Measurements from ENCODE around the gene ARHGEF28. TPM values are rescaled to one million over a fixed set of nuclear protein-coding genes. Genes with fewer than 3 reads are reported as not detected.

ARHGEF28 gene
- total and polyA plus RNA-seq, 5 donors, result 1.1 to 1.7 (median 1.4) TPM

- no peaks in the 10 kb centered on the region for H3K9me3 ChIP-seq (ENCODE audit: control insufficient read depth, low read length)
- 94% methylated on average over 7 of the region's 7 CpGs for WGBS
- H3K27me3 ChIP-seq (ENCODE audit: control insufficient read depth, insufficient read depth), result no peaks in the 10 kb centered on the region
- ATAC-seq (no peak), DNase-seq (no peak)
- H3K4me1 ChIP-seq (ENCODE audit: control insufficient read depth, insufficient read depth, low read length), result no peaks in the 10 kb centered on the region
- no peak overlapping the region for H3K27ac ChIP-seq (ENCODE audit: low read length)
- no peak overlapping the region for H3K4me3 ChIP-seq (ENCODE audit: low read length)
- intact Hi-C loops (cut with DNase I), result no loop called here
Observed at GRCh38 chr5:73825199-73825598, 199.2 kb downstream of the ARHGEF28 start.

DNA sequence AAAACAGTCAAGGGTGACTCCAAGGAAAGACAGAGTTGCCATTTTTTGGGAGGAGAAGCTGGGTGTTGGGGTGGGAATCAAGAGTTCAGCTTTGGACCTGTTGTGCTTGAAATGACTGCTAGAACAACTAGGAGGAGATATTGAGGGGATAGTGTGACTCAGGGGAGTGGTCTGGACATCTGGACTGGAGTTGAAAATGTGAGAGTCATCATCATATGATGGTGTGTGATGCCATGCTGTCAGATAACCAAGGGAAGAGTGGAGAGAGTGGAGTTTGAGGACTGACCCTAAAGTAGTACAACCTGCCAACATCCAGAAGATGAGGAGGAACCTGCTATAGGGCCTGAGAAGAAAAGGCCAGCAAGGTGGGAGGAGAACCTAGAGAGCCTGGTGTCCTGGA is 199.7 kb downstream of the ARHGEF28 start:
- H3K27me3 ChIP-seq (ENCODE audit: control insufficient read depth, insufficient read depth), result no peaks in the 10 kb centered on the region
- no peak overlapping the region for H3K27ac ChIP-seq (ENCODE audit: low read length)
- no peak for DNase-seq
- no peak for ATAC-seq
- intact Hi-C loops (cut with DNase I), result no loop called here
- H3K4me3 ChIP-seq (ENCODE audit: low read length), result no peak overlapping the region
- H3K9me3 ChIP-seq (ENCODE audit: control insufficient read depth, low read length), result no peaks in the 10 kb centered on the region
- H3K4me1 ChIP-seq (ENCODE audit: control insufficient read depth, insufficient read depth, low read length), result no peaks in the 10 kb centered on the region

- H3K4me1 ChIP-seq (ENCODE audit: control insufficient read depth, insufficient read depth, low read length), result no peaks in the 10 kb centered on the region
- H3K27me3 ChIP-seq (ENCODE audit: control insufficient read depth, insufficient read depth), result no peaks in the 10 kb centered on the region
- no peak overlapping the region for H3K4me3 ChIP-seq (ENCODE audit: low read length)
- ATAC-seq, result no peak
- intact Hi-C loops (cut with DNase I), result no loop called here
- no peak overlapping the region for H3K27ac ChIP-seq (ENCODE audit: low read length)
- 68% methylated on average over 7 of the region's 7 CpGs for WGBS
- no peaks in the 10 kb centered on the region for H3K9me3 ChIP-seq (ENCODE audit: control insufficient read depth, low read length)
- DNase-seq, result no peak
Observed at GRCh38 chr5:73826301-73827105, 200.5 kb downstream of the ARHGEF28 start.

DNA sequence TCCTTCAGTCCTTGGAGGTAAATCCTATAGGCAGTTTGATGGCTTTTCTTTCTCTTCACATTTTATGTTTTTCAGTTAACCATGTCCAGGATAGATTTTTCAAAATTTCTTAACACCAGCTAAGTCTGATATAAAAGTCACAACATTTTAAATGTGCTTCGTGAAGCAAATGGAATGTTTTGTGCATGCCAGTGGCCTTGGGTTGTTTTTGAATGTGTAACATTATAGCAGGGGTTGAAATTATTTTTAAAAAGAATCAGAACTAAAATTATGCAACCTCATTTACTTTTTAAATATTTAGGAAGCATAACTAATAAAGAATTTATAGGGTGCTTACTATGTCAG is 201.1 kb downstream of the ARHGEF28 start:
- Histone ChIP-seq H3K4me3 (ENCODE audit: low read length) (no peak overlapping the region), H3K27ac (ENCODE audit: low read length) (no peak overlapping the region), H3K4me1 (ENCODE audit: control insufficient read depth, insufficient read depth, low read length) (no peaks in the 10 kb centered on the region), H3K9me3 (ENCODE audit: control insufficient read depth, low read length) (no peaks in the 10 kb centered on the region), H3K27me3 (ENCODE audit: control insufficient read depth, insufficient read depth) (no peaks in the 10 kb centered on the region)
- intact Hi-C loops (cut with DNase I), result no loop called here
- ATAC-seq (no peak), DNase-seq (no peak)
- WGBS, result 61% methylated on average over 1 of the region's 1 CpG

DNA sequence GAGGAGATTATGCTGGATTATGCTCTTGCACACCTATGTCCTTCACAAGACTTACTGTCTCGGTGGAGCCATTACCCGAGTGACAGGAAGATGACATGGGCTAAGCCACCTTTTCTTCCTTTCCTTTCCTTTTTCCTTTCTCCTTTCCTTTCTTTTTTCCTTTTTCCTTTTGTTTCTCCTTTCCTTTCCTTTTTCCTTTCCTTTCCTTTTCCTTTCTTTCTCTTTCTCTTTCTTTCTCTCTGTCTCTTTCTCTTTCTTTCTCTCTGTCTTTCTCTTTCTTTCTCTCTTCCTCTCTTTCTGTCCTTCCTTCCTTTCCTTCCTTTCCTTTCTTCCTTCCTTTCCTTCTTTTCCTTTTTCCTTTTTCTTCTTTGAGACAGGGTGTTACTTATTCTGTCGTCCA is 202.5 kb downstream of the ARHGEF28 start:
- H3K27me3 ChIP-seq (ENCODE audit: control insufficient read depth, insufficient read depth), result no peaks in the 10 kb centered on the region
- DNase-seq (no peak), ATAC-seq (no peak)
- WGBS, result 74% methylated on average over 3 of the region's 3 CpGs
- no peaks in the 10 kb centered on the region for H3K9me3 ChIP-seq (ENCODE audit: control insufficient read depth, low read length)
- H3K4me3 ChIP-seq (ENCODE audit: low read length), result no peak overlapping the region
- intact Hi-C loops (cut with DNase I), result no loop called here
- H3K4me1 ChIP-seq (ENCODE audit: control insufficient read depth, insufficient read depth, low read length), result no peaks in the 10 kb centered on the region
- H3K27ac ChIP-seq (ENCODE audit: low read length), result no peak overlapping the region

- intact Hi-C loops (cut with DNase I), result no loop called here
- DNase-seq (no peak), ATAC-seq (no peak)
- WGBS, result 96% methylated on average over 1 of the region's 1 CpG
- Histone ChIP-seq H3K4me1 (ENCODE audit: control insufficient read depth, insufficient read depth, low read length) (no peaks in the 10 kb centered on the region), H3K27me3 (ENCODE audit: control insufficient read depth, insufficient read depth) (no peaks in the 10 kb centered on the region), H3K9me3 (ENCODE audit: control insufficient read depth, low read length) (no peaks in the 10 kb centered on the region), H3K27ac (ENCODE audit: low read length) (no peak overlapping the region), H3K4me3 (ENCODE audit: low read length) (no peak overlapping the region)
Observed at GRCh38 chr5:73830646-73831045, 204.7 kb downstream of the ARHGEF28 start.

DNA sequence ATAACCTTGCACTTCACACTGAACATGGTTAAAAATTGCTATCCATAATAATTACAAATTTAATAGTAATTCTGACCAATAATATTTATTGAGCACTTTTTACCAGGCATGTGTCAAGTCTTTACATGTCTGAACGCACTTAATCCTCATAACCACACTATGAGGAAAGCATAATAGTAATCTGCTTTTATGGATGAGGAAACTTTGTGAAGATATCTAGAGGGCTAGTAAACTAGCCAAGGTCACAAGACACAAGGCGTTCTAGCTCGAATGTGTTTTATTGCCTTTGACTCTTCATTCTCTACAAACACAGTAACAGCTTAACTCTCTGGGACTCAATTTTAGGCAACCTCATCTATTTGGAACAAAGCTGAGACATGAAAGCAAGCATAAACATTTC is 205.1 kb downstream of the ARHGEF28 start:
- 89% methylated on average over 3 of the region's 3 CpGs for WGBS
- DNase-seq, result no peak

DNA sequence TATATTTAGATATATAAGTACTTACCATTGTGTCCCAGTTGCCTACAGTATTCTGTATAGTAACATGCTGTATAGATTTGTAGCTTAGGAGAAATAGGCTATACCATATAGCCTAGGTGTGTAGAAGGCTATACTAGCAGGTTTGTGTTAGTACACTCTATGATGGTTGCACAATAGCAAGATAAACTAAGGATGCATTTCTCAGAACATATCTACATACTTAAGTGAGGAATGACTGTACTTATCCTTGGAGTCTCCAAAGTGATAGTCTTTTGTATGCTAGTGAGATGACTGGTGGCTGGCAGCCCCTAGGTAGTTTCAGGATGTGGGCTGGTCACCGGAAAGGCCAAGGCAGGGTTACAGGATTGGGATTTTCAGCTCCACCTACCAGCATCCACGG is 208.7 kb downstream of the ARHGEF28 start:
- Histone ChIP-seq H3K4me1 (ENCODE audit: control insufficient read depth, insufficient read depth, low read length) (no peaks in the 10 kb centered on the region), H3K9me3 (ENCODE audit: control insufficient read depth, low read length) (no peaks in the 10 kb centered on the region), H3K4me3 (ENCODE audit: low read length) (no peak overlapping the region), H3K27me3 (ENCODE audit: control insufficient read depth, insufficient read depth) (no peaks in the 10 kb centered on the region), H3K27ac (ENCODE audit: low read length) (no peak overlapping the region)
- DNase-seq (no peak), ATAC-seq (no peak)
- intact Hi-C loops (cut with DNase I), result no loop called here
- 93% methylated on average over 2 of the region's 2 CpGs for WGBS

More for the DNA sequence above, 205.1 kb downstream of the ARHGEF28 start:
- no peaks in the 10 kb centered on the region for H3K27me3 ChIP-seq (ENCODE audit: control insufficient read depth, insufficient read depth)
- no peaks in the 10 kb centered on the region for H3K9me3 ChIP-seq (ENCODE audit: control insufficient read depth, low read length)
- H3K4me1 ChIP-seq (ENCODE audit: control insufficient read depth, insufficient read depth, low read length), result no peaks in the 10 kb centered on the region
- intact Hi-C loops (cut with DNase I), result no loop called here
- no peak for ATAC-seq
- H3K4me3 ChIP-seq (ENCODE audit: low read length), result no peak overlapping the region
- H3K27ac ChIP-seq (ENCODE audit: low read length), result no peak overlapping the region

DNA sequence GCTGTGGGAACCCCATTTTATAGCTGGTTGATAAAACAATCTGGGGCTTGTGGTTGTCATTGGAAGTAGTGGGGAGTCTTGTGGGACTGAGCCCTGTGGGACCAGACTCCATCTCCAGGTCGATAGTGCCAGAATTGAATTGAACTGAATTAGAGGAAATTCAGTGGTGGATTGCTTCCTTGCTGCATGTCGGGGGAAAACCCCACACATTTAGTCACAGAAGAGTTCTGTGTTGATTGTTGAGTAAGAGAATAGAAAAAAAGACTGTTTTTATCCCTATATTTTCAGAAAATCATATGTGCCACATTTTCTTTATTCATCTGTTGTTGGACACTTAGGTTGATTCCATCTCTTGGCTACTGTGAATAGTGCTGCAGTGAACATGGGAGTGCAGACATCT is 209.7 kb downstream of the ARHGEF28 start:
- DNase-seq (no peak), ATAC-seq (no peak)
- Histone ChIP-seq H3K4me3 (ENCODE audit: low read length) (no peak overlapping the region), H3K27me3 (ENCODE audit: control insufficient read depth, insufficient read depth) (no peaks in the 10 kb centered on the region), H3K9me3 (ENCODE audit: control insufficient read depth, low read length) (no peaks in the 10 kb centered on the region), H3K27ac (ENCODE audit: low read length) (no peak overlapping the region), H3K4me1 (ENCODE audit: control insufficient read depth, insufficient read depth, low read length) (no peaks in the 10 kb centered on the region)
- intact Hi-C loops (cut with DNase I), result no loop called here
- WGBS, result 59% methylated on average over 2 of the region's 2 CpGs

DNA sequence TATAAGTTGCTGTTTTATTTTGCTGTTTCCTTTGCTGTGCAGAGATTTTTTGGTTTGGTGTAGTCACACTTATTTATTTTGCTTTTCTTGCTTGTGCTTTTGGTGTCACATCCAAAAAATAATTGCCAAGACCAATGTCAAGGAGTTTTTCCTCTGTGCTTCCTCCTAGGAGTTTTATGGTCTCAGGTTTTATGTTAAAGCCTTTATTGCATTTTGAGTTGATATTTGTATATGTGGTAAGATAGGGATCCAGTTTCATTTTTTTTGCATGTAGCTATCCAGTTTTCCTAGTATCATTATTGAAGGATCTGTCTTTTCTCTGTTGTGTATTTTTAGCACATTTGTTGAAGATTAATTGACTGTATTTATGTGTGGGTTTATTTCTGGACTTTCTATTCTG is 210.6 kb downstream of the ARHGEF28 start:
- no peak for DNase-seq
- ATAC-seq, result no peak
- Histone ChIP-seq H3K27me3 (ENCODE audit: control insufficient read depth, insufficient read depth) (no peaks in the 10 kb centered on the region), H3K4me3 (ENCODE audit: low read length) (no peak overlapping the region), H3K4me1 (ENCODE audit: control insufficient read depth, insufficient read depth, low read length) (no peaks in the 10 kb centered on the region), H3K27ac (ENCODE audit: low read length) (no peak overlapping the region), H3K9me3 (ENCODE audit: control insufficient read depth, low read length) (no peaks in the 10 kb centered on the region)
- intact Hi-C loops (cut with DNase I), result no loop called here

GRCh38 chr5:73838901-73839300 is 212.9 kb downstream of the ARHGEF28 start:
- Histone ChIP-seq H3K27me3 (ENCODE audit: control insufficient read depth, insufficient read depth) (no peaks in the 10 kb centered on the region), H3K9me3 (ENCODE audit: control insufficient read depth, low read length) (no peaks in the 10 kb centered on the region), H3K27ac (ENCODE audit: low read length) (no peak overlapping the region), H3K4me3 (ENCODE audit: low read length) (no peak overlapping the region), H3K4me1 (ENCODE audit: control insufficient read depth, insufficient read depth, low read length) (no peaks in the 10 kb centered on the region)
- intact Hi-C loops (cut with DNase I), result no loop called here
- 52% methylated on average over 1 of the region's 1 CpG for WGBS
- DNase-seq (no peak), ATAC-seq (no peak)

DNA sequence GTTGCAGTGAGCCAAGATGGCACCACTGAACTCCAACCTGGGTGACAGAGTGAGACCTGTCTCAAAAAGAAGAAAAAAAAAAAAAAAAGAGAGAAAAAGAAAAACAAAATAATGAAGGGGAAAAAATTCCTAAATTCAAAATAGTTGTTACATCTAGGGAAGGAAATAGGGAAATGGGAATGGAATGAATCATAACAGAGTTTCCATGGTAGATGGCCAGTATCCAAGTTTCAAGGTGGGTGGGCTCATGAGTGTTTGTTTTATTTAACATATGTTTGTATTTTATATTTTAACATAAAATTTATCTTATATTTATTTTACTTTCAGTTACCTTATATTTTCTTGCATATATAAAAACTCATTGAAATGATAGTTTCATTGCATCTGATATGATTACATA is 215.6 kb downstream of the ARHGEF28 start:
- Histone ChIP-seq H3K27ac (ENCODE audit: low read length) (no peak overlapping the region), H3K4me1 (ENCODE audit: control insufficient read depth, insufficient read depth, low read length) (no peaks in the 10 kb centered on the region), H3K4me3 (ENCODE audit: low read length) (no peak overlapping the region), H3K9me3 (ENCODE audit: control insufficient read depth, low read length) (no peaks in the 10 kb centered on the region), H3K27me3 (ENCODE audit: control insufficient read depth, insufficient read depth) (no peaks in the 10 kb centered on the region)
- ATAC-seq, result no peak
- DNase-seq, result no peak
- intact Hi-C loops (cut with DNase I), result no loop called here

Measured in right cardiac atrium (tissue), 5 donors.